ENCODE data around the gene TBX20. TPM values are rescaled to one million over a fixed set of nuclear protein-coding genes. Genes with fewer than 3 reads are reported as not detected.

The TBX20 gene
- total RNA-seq, 4 donors from 2014 or later = not detected

DNA sequence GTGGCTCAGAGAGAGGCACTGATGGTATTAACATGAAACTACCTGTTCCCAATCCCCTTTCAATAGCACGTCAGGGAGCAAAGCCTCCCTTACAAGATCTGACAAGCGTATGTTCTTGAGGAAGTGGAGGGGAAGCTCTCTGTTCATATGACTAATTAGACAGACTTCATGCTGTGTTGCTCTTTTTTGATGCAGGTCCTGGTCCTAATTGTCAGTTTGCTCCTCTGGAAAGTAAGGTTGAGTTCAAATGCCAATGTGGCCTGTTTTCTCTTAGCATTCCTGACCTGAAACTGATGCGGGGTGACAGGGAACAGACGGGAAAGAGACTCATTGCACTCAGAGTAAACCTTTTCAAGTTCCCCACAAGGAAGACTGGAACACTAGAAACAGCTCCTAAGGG is 27.0 kb upstream of the TBX20 start:
- no peaks in the 10 kb centered on the region for H3K36me3 ChIP-seq
- no peak overlapping the region for H3K27ac ChIP-seq
- no peak overlapping the region for H3K4me3 ChIP-seq
- H3K27me3 ChIP-seq = no peaks in the 10 kb centered on the region
- no peaks in the 10 kb centered on the region for H3K9me3 ChIP-seq
- no peaks in the 10 kb centered on the region for H3K4me1 ChIP-seq
- TF ChIP-seq, protein P1, sequence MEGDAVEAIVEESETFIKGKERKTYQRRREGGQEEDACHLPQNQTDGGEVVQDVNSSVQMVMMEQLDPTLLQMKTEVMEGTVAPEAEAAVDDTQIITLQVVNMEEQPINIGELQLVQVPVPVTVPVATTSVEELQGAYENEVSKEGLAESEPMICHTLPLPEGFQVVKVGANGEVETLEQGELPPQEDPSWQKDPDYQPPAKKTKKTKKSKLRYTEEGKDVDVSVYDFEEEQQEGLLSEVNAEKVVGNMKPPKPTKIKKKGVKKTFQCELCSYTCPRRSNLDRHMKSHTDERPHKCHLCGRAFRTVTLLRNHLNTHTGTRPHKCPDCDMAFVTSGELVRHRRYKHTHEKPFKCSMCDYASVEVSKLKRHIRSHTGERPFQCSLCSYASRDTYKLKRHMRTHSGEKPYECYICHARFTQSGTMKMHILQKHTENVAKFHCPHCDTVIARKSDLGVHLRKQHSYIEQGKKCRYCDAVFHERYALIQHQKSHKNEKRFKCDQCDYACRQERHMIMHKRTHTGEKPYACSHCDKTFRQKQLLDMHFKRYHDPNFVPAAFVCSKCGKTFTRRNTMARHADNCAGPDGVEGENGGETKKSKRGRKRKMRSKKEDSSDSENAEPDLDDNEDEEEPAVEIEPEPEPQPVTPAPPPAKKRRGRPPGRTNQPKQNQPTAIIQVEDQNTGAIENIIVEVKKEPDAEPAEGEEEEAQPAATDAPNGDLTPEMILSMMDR (IDR thresholded peaks at IDR 0.05) = no peak
- TF ChIP-seq POLR2A (IDR thresholded peaks at IDR 0.05) = no peak
- no peak for DNase-seq

DNA sequence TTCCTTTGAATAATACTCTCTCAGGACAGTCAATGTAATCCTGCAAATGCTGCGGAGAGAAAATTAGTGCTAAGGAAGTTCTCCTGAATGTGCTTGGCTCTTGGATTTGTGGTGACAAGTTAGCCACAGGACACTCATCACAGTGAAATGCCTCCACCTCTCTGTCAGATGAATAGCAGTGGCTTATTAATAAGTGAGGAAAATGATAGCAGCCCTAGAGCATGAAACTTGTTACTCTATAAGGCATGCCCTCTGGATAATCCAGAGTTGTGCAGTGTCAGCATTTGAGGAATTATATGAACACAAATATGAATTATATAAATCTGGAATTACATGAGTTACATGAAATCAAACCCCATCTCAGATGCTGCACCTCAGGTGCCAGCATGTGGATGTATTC is 23.5 kb upstream of the TBX20 start:
- no peaks in the 10 kb centered on the region for H3K27me3 ChIP-seq
- no peak for TF ChIP-seq POLR2A (IDR thresholded peaks at IDR 0.05)
- TF ChIP-seq, protein P1 (IDR thresholded peaks at IDR 0.05) = no peak
- no peaks in the 10 kb centered on the region for H3K4me1 ChIP-seq
- no peak overlapping the region for H3K4me3 ChIP-seq
- no peaks in the 10 kb centered on the region for H3K36me3 ChIP-seq
- no peaks in the 10 kb centered on the region for H3K9me3 ChIP-seq
- no peak for DNase-seq
- H3K27ac ChIP-seq = no peak overlapping the region

DNA sequence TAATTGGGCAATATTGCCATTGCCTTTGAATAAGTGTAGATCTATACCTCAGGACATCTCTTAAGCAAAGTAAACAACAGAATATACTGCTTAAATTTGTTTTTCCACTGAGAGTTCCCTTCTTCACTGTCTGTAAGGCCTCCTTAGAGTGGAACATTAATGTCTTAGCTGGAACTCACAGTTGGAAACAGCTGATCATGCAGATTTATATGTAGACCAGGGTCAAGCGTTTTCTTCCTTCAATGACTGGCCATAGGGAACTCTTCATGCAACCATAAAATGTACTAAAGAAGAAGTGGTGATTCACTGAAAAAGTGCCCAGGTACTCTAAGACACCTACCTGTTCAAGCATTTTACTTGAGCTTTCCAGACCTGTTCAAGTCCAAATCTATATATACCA is 18.3 kb upstream of the TBX20 start:
- Histone ChIP-seq H3K36me3 (no peaks in the 10 kb centered on the region), H3K27me3 (no peaks in the 10 kb centered on the region), H3K4me3 (no peak overlapping the region), H3K4me1 (no peaks in the 10 kb centered on the region), H3K27ac (no peak overlapping the region), H3K9me3 (no peaks in the 10 kb centered on the region)
- TF ChIP-seq, protein P1 (IDR thresholded peaks at IDR 0.05) = no peak
- no peak for TF ChIP-seq POLR2A (IDR thresholded peaks at IDR 0.05)
- no peak for DNase-seq

DNA sequence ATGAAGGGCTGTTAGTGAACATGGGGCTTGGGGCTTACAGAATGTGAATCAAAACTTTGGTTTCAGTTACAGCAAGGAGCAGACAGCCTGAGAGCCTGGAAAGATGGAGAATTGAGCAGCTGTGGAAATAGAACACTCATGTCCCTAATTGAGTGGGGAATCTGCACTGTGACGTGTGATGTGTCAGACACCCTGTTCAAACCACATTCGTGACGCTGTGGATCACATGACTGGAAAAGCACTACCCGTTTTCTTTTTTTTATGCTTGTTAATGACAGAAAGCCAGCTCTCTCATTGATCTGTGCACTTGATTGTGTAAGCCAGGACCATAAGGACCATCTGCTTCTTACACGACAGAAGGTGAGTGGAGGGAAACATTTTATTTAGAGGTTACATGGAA is 15.1 kb upstream of the TBX20 start:
- H3K4me3 ChIP-seq = no peak overlapping the region
- no peak overlapping the region for H3K27ac ChIP-seq
- no peaks in the 10 kb centered on the region for H3K9me3 ChIP-seq
- TF ChIP-seq, protein P1 (IDR thresholded peaks at IDR 0.05) = no peak
- TF ChIP-seq POLR2A (IDR thresholded peaks at IDR 0.05) = no peak
- no peaks in the 10 kb centered on the region for H3K27me3 ChIP-seq
- H3K4me1 ChIP-seq = no peaks in the 10 kb centered on the region
- H3K36me3 ChIP-seq = no peaks in the 10 kb centered on the region
- DNase-seq = no peak

DNA sequence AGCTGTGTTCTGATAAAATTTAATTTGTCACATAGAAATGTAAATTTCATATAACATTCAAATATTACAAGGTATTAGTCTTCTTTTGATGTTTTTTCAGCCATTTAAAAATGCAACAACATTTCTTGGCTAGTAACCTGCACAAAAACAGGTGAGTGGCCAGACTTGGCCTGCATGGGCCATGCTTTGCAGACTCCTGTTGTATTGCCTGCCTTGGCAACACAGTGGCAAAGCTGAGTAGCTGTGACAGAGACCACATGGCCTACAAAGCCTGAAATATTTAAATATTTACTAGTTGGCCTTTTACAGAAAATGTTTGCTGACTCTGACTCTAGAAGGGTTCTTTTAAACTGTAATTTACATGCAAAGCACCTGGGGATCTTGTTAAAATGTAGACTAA is 13.5 kb upstream of the TBX20 start:
- Histone ChIP-seq H3K4me1 (no peaks in the 10 kb centered on the region), H3K27me3 (no peaks in the 10 kb centered on the region), H3K4me3 (no peak overlapping the region), H3K36me3 (no peaks in the 10 kb centered on the region), H3K27ac (no peak overlapping the region), H3K9me3 (no peaks in the 10 kb centered on the region)
- no peak for DNase-seq
- TF ChIP-seq, protein P1 (IDR thresholded peaks at IDR 0.05) = no peak
- no peak for TF ChIP-seq POLR2A (IDR thresholded peaks at IDR 0.05)

DNA sequence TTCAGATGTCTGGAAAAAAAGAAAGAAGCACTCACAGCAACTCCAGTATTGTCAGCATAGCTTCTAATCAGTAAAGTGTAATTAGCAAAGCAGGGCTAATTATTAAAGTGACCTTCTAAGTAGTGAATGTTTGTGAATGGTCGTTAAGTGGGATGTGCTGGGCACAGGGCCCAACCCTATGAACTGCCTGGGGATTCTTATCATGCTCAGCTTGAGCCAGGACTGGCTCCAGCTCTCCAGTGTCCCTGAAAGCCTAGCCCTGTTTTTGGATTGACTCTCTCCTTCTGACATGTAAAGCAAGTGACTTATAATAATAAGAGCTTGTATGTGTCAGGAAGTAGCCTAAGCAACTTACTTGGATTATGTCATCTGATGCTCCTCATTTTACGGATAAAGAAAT is 9.5 kb upstream of the TBX20 start:
- TF ChIP-seq POLR2A (IDR thresholded peaks at IDR 0.05) = no peak
- TF ChIP-seq, protein P1 (IDR thresholded peaks at IDR 0.05) = no peak
- no peaks in the 10 kb centered on the region for H3K4me1 ChIP-seq
- no peaks in the 10 kb centered on the region for H3K36me3 ChIP-seq
- no peaks in the 10 kb centered on the region for H3K9me3 ChIP-seq
- H3K27ac ChIP-seq = no peak overlapping the region
- peaks cover 0 to 12% of the 10 kb centered on the region in 2 donors for H3K27me3 ChIP-seq
- no peak overlapping the region for H3K4me3 ChIP-seq
- DNase-seq = no peak
